GDM1 (cell line): ENCODE data around the gene CNTFR.
"Not testable (repeated sequence)": the region's sequence is repeated elsewhere in the genome, so short reads cannot be mapped to it uniquely, and the experiment has no call there.

ENCODE experiments used
- DNase-seq: peaks from one replicate; lab custom pipeline; 2025; lab: John Stamatoyannopoulos, UW

Gene CNTFR

GRCh38 chr9:34554211-34555001, 35.1 kb downstream of the CNTFR start:
- DNase-seq: no peak

- no peak for DNase-seq
Observed at GRCh38 chr9:34553511-34554021, 36.0 kb downstream of the CNTFR start.

DNA sequence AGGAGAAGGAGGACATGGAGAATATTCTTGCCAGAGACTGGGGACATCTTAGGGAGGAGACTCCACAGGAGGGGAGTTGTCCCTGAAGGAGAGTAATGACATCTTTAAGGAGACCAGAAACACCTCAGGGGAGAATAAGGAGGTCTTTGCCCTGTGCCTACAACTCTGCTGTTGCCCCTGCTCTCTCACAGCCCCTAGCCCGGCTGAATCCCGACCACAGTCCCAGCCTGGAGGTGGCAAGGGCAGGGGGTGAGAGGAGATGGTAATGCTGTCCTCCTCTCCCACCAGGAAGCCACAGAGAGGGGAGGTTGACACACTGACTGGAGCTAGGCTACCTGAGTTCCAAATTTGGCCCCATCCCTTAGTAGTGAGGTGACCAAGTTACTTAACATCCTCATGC, 36.5 kb downstream of the CNTFR start:
- DNase-seq: no peak

- no peak for DNase-seq
Observed at GRCh38 chr9:34552606-34552981, 36.9 kb downstream of the CNTFR start.

DNA sequence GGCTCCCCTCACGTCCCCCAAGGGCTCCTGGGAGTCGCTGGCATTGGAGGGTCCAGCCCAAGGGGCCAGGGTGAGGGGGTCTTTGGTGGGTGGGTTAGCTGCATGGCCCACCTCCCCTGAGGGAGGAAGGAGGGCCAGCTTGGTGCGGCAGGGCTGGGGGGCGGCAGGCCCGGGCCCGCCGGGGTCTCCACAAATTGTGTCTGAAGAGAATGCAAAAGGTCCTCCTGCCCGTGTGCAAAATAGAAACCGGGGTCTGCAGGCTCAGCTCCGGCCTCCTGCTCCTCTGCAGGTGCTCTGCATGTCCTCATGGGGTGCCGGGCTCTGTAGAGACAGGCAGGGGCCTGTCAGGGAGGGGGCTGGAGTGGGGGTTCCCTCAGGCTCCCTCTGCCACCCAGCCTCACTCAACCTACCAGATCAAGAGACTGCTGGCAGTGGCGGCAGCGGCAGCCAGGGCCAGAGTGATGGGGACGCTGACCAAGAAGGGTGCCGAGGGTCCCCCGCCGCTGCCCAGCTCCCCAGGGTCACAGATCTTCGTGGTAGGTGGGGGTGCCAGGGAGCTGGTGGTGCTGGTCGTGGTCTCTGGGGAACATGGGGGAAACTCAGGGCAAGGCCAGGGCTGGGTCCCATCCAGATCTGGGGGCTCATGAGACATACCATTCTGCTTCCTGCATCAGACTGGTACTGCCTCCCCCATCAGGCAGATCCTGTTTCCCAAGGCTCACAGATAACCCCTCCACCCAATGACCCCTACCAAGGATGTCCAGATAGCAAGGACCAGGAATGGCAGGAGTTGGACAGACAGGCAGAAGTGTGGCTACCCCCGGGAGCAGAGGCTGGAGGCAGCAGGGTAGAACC, 37.5 kb downstream of the CNTFR start:
- DNase-seq: no peak

GRCh38 chr9:34550681-34551270, 38.7 kb downstream of the CNTFR start:
- DNase-seq: no peak

GRCh38 chr9:34550016-34550680, 39.4 kb downstream of the CNTFR start:
- no peak for DNase-seq

- no peak for DNase-seq
Observed at GRCh38 chr9:34549407-34549732, 40.2 kb downstream of the CNTFR start.

DNA sequence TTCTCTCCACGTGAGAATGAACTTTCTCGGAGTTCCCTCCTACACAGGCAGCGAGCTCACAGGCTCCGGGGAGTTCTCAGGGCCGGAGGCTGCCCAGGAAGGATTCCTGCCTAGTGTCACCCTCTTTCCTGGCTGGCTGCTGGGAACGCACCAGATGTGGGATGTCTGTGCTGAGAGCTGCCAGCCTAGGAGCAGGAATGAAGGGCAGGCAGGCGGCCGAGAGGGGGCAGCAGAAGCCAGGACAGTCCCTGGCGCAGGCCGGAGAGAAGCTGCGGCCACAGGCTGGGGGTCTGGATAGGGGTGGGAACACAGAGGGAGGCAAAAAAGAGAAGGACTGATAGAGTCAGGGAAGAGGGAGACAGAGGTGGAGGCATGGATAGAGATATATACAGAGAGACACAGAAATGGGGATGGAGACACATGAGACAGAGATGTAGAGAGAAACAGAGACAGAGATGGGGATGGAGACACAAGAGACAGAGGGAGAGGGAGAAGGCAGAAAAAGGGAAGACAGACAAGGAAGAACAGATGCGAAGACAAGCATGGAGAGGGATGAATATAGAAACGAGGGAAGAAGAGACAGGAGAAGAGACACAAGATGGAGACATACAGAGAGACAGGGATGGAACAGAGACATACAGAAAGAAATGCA, 41.4 kb downstream of the CNTFR start:
- no peak for DNase-seq

- DNase-seq: peak; percentile 30
Observed at GRCh38 chr9:34546834-34547827, 42.4 kb downstream of the CNTFR start.

- no peak for DNase-seq
Observed at GRCh38 chr9:34546102-34546833, 43.3 kb downstream of the CNTFR start.

DNA sequence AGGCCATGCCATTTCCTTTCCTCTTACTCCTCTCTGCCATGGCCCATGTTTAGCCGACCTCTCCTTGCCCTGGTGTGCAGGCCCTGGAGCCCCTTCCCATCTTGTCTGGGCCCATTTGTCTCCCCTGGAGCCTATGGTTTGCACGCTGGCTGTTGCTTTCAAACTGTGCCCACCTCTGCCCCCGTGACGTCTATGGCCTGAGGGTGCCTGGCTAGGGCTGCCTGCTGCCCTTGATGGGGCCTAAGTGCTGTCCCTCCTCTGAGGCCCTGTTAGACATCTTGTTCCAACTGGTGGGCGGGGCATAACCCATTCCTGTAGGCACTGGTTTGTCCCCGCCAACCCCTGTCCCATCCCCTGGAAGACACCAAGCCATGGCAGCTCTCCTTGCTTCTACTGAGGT, 44.0 kb downstream of the CNTFR start:
- no peak for DNase-seq

DNA sequence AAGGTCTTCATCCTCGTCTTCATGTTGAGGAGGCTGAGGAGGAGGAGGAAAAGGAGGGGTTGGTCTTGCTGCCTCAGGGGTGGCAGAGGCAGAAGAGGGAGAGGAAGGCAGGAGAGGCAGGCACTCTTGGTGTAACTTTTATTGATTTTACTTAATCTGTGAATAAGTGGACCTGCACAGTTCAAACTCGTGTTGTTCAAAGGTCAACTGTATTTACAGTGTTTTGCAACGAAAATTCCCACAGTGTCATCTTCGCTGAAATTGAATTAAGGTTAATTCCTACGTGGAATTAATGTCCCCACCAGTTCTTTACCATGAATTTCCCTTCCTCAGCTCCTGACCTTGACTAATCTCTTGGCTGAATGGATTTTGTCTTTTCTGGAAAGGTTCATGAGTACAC, 45.5 kb downstream of the CNTFR start:
- DNase-seq: no peak

- no peak for DNase-seq
Observed at GRCh38 chr9:34541540-34541939, 48.0 kb downstream of the CNTFR start.

DNA sequence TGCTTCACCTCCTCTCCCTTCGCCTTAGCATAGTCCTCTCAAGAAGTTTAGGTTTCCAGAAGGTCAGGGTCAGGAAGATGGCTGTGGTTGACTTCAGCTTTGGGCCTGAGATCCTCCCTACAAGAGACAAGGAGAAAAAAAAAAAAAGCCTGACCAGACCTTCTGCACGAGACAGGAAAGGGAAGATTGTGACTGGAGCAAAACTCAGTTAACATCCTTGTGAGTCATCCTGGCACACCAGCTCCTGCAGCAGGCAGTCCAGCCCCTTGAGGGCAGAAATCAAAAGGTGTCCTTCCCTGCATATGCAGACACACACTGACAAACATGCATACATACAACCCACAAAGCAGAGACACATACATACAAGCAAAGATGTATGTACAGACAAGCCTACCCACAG, 48.7 kb downstream of the CNTFR start:
- DNase-seq: no peak

- no peak for DNase-seq
Observed at GRCh38 chr9:34536685-34537084, 52.8 kb downstream of the CNTFR start.

- not testable (repeated sequence) for DNase-seq
Observed at GRCh38 chr9:34532041-34532440, 57.5 kb downstream of the CNTFR start.

GRCh38 chr9:34526026-34526425, 63.5 kb downstream of the CNTFR start:
- no peak for DNase-seq

- no peak for DNase-seq
Observed at GRCh38 chr9:34524349-34524748, 65.2 kb downstream of the CNTFR start.
